CD1c-positive myeloid dendritic cell (primary cell): ENCODE data around the gene POFUT1.
"Not testable (repeated sequence)": the region's sequence is repeated elsewhere in the genome, so short reads cannot be mapped to it uniquely, and the experiment has no call there.

Experiments
- DNase-seq: peaks from one replicate; pipeline ENCODE4 v3.0.0-alpha.2; 2016; ENCODE audit errors: extremely low spot score

Gene POFUT1

GRCh38 chr20:32234135-32234808 lies 26.6 kb downstream of the POFUT1 start:
- no peak for DNase-seq

DNA sequence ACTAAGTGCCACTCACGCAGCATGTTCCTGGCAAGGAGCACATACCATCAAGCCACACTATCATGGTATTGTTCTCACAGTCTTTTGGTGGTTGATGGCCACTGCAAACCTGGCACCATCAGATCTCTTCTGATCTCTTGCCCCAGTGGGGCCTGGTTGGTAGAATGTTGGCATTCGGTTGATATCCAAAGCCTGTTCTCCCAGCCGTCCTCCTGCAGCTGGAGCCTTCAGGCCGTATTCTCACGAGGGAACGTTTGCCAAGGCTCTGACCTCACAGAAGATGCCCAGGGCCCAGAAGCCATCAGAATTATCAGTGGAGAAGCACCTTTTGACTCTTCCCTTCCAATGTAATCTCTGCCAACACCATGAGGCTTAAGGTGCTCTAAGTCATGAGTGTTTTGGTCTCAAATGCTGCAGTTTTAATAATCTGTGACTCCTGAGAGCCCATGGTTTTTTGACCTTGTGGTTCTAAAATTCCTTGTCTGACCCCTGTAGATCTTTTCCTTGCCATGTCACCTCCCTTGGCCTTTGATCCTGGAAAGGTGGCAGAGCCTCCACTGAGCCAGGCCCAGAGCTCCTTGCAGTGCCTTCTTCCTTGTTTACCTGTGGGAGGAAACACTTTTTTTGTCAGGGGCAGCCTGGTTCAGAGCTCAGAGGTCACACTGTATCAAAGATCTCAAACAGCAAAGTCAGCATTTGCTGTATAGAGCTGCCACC lies 27.8 kb downstream of the POFUT1 start:
- no peak for DNase-seq

DNA sequence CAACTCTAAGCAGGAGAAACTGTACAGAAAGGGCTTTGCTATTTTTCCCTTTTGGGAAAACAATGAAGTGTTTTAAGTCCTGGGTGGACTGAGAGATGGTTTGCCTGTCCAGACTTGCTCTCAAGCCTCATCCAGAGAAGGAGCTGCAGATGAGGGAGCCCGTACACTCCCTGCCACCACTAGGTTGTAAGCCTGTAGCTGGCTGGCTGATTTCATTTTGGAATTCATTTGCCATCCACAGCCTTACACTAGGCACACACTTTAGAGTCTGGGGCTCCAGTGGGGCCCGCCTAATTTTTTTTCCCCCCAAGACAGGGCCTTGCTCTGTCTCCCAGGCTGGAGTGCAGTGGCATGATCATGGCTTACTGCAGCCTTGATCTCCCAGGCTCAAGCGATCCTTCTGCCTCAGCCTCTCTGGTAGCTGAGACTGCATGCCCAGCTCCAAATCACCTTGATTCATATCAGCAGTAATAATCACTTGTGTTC lies 28.4 kb downstream of the POFUT1 start:
- no peak for DNase-seq

DNA sequence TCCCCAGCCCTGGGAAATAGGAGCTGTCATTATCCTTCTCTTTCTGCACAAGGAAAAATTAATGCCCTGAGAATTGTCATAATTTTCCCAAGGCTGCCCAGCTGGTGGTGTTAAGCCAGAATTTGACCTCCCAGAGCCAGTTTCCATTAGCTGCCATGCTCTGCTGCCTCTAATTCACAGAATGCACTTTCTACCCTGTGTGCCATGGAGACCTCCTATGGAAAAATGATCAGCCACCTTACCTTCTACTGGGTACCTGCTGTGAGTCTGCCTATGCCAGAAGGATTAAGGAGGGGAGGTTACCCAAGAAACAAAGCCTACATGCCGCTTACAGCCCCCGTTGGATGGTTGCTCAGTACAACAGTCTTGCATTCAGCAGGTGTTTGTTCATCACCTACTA lies 29.1 kb downstream of the POFUT1 start:
- no peak for DNase-seq

GRCh38 chr20:32237419-32237818 lies 29.7 kb downstream of the POFUT1 start:
- DNase-seq, result no peak

DNA sequence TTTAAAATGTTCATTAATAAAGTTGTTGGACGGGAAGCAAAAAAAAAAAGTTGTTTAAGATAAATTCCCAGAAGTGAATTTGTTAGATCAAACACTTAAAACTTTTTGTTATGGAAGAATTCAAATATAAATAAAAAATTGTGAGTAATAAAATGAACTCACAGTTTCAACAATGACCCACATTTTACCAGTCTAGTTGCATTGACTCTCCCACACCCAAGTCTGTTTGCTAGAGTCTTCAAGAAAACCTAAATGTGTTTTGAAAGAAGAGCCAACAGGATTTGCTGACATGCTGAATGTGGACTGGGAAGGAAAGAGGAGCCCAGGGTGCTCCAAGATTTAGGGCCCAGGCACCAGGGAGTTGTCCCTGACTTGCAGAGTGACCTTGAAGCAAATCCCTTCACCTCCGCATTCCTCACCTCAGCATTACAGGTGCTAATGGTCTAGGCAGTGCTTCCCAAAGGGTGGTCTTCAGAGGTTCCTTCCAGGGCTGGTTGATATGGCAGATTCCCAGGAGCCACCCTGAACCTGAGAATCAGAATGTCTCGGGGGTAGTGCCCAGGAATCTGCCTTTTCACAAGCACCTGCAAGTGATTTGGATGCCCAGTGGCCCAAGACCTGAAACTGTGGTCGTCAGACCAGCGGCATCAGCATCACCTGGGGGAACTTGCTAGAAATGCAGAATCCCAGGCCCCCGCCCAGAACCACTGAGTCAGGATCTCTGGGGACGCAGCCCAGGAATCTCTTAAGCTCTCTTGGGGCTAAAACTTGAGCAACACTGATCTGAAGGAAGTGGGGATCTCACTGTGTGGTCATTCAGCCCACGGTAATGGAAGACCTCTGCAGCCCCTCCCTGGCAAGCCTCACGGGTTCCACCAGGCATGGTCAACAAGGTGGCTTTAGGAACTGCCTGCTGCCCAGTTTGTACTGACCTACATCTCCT lies 31.1 kb downstream of the POFUT1 start:
- DNase-seq, result no peak

DNA sequence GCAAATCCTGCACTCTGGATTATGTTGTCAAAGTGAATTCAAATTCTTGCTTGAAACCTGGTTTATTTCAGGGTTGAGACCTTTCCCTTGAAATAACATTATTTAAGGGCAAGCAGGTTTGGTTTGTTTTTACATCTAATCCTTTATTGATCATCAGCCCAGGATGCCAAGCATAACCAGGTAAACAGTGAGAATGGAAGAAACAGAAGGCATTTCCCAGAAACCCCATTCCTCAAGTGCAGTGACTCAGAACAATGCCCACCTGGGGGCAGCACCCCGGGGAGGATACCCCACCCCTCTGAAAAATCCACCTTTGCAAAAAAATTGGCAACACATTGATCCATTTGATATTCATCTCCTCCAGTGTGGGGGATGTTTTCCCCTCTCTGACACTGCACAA lies 32.5 kb downstream of the POFUT1 start:
- no peak for DNase-seq

DNA sequence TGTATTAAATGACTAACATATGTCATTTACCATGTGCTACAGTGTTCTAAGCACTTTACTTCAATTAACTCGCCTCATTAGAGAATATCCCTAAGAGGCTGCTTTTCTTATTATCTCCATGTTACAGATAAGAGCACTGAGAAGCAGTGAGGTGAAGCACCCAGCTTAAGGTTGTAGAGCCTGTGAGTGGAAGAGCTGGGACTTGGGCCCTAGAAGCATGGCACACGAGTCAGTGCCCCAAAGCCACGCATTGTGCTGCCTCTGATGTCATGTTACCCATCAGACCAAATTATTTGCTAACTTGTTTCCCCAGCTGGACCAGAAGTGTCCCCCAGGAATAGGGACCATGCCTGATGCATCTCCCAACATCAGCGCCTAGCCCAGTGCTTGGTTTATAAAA lies 34.1 kb downstream of the POFUT1 start:
- DNase-seq, result no peak

DNA sequence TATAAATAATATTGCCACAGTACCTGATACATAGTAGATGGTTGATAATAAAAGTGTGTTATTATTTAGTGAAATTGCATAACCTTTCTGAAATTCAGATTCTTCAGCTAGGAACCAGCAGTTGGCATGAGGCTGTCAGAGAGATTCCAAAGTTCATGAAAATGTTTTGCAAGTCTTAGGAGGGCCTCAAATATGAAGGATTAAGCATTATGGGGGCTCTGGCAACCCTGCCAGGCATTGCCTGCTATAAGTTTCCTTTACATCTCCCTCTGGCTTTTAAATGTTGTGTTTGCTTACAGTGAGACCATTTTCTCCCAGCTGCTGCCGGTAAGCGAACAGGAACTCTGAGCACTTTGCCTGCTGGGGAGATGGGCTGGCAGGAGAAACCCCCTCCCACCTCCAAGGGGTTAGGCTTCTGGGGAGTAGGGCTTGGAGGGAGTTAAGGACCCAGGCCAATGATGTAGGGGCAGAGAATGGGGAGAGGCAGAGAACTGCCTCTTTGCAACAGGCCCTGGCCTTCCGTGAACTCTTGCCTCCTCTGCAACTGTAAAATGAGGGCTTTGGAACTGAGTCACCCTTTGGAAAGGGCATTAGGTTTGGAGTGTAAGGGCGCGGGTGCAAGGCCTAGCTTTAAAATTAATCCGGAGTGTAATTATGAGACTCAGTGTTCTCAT lies 36.6 kb downstream of the POFUT1 start:
- no peak for DNase-seq

GRCh38 chr20:32244959-32245358 lies 37.3 kb downstream of the POFUT1 start:
- DNase-seq, result no peak

- not testable (repeated sequence) for DNase-seq
These were observed 38.5 kb downstream of the POFUT1 start for GRCh38 chr20:32246208-32246607.

- DNase-seq, result no peak
These were observed 40.4 kb downstream of the POFUT1 start for GRCh38 chr20:32248043-32248442.

DNA sequence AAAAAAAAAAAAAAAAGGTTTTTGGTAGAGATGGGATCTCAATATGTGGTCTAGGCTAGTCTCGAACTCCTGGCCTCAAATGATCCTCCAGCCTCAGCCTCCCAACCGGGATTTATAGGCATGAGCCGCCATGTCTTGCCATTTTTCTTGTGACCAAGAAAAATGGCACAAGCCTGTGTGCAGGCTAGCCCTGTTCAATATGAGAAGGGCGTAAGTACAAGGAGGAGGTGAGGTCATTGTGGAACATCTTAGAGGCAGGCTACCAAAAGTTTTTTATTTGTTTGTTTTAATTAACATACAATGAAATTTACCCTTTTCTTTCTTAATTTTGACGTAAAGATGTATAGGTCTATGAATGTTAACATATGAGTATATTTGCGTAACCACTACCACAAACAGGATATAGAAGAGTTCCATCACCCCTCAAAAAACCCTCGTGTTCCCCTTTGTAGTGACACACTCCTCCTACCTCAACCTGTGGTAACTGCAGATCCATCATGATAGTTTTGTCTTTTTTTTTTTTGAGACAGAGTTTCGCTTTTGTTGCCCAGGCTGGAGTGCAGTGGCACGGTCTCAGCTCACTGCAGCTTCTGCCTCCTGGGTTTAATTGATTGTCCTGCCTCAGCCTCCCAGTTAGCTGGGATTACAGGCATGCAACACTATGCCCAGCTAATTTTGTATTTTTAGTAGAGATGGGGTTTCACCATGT lies 41.5 kb downstream of the POFUT1 start:
- peak; percentile 40 for DNase-seq

GRCh38 chr20:32251470-32251869 lies 43.8 kb downstream of the POFUT1 start:
- DNase-seq, result no peak

GRCh38 chr20:32252189-32252588 lies 44.5 kb downstream of the POFUT1 start:
- DNase-seq, result no peak

DNA sequence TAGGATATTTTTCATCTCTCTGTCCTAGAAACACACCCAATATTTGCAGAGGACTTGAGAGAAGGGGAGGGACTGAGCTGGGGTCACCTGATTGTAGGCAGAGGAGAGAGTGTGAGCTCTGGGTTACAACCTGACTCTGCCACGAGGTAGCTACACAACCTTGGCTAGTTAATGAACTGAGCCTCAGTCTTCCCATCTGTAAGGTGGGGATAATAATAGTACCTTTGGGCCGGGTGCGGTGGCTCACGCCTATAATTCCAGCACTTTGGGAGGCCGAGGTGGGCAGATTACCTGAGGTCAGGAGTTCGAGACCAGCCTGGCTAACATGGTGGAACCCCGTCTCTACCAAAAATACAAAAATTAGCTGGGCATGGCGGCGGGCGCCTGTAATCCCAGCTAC lies 53.3 kb downstream of the POFUT1 start:
- DNase-seq, result not testable (repeated sequence)

DNA sequence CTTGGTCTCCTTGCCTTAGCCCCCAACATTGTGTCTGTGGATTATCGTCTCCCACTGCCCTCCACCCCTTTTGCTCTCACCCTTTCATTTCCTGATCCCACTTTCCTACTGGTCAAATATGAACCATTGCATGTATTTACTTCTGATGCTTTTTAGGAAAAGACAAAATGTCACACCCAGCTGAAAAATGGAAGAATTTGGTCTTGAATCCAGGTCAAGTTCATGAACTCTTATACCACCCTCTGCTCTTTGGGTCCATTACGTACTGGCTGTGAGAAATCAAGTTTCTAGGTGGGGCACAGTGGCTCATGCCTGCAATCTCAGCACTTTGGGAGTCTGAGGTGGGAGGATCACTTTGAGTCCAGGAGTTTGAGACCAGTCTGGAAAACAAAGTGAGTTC lies 54.0 kb downstream of the POFUT1 start:
- DNase-seq, result no peak

DNA sequence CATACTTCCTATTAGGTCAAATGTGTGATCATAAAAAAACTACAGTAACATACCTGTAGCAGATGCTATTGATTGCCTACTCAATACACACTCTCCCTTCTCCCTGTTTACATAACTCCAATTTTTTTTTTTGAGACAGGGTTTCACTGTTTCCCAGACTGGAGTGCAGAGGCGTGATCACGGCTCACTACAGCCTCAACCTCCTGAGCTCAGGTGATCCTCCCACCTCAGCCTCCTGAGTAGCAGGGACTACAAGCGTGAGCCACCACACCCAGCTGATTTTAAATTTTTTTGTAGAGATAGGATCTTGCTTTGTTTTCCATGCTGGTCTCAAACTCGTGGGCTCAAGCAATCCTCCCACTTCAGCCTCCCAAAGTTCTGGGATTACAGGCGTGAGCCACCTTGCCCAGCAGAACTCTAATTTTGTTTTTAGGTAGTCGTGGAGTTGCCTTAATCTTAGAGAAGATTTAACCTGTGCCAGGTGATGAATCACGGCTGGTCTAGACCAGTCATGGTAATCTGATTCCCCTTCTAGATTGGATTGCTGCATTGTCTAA lies 55.8 kb downstream of the POFUT1 start:
- no peak for DNase-seq

- DNase-seq, result no peak
These were observed 63.9 kb downstream of the POFUT1 start for GRCh38 chr20:32271620-32272019.

DNA sequence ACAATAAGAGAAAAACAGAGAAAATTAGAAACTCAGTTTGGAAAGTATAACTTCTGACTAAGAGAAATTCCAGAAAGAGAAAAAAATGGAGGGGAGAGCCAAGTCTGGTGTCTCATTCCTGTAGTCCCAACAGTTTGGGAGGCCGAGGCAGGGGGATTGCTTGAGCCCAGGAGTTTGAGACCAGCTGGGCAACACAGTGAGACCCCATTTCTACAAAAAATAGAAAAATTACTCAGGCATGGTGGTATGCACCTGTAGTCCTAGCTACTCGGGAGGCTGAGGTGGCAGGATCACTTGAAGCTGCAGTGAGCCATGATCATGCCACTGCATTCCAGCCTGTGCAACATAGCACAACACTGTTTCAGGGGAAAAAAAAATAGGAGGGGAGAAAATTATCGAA lies 66.7 kb downstream of the POFUT1 start:
- no peak for DNase-seq

GRCh38 chr20:32275163-32275562 lies 67.5 kb downstream of the POFUT1 start:
- not testable (repeated sequence) for DNase-seq
